HG02970 (cell line): ENCODE data around the gene SLC25A26.

Experiments used
- ATAC-seq: cut with Tn5 transposase; IDR thresholded peaks from one replicate; pipeline ENCODE4 v1.9.1; 2021; ENCODE audit warnings: mild to moderate bottlenecking, moderate library complexity, moderate number of reproducible peaks; ENCODE audit not compliant: unreplicated experiment, low FRiP score

Gene SLC25A26

DNA sequence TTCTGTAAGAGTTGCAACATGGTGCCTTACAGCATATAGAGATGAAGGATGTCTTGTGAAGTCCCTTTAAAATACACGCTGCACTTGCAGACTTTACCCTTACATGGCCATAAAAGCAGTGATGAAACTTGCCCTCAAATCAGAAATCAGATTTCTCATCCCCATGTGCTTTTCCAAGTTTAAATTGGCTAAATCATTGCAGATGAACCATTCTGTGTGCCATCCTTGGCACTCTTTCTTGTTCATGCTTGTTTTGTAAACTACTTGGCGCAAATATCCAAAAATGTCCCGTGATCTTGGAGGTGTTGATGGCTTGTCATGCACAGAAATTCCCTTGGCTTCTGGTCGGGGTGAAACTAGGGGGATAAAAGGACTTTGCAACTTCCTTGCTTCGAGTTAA lies 144.3 kb downstream of the SLC25A26 start:
- ATAC-seq, result no peak

DNA sequence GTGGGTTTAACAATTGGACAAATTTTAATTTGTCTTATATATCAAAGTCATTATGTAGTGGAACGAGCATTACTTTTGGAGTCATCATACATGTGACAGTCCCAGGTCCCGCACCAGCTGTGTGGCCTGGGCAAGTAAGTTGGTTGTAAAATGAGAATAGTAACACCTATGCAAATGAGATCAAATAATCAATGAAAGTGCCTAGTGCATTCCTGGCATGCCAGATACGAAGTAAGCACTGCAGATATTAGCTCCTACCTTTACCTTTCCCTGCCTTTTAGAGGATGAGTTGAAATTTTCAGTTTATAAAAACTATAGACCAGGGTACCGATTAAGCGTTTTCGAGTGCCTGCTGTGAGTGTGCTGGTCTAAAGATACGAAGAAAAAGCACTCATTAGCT lies 145.9 kb downstream of the SLC25A26 start:
- ATAC-seq, result no peak

DNA sequence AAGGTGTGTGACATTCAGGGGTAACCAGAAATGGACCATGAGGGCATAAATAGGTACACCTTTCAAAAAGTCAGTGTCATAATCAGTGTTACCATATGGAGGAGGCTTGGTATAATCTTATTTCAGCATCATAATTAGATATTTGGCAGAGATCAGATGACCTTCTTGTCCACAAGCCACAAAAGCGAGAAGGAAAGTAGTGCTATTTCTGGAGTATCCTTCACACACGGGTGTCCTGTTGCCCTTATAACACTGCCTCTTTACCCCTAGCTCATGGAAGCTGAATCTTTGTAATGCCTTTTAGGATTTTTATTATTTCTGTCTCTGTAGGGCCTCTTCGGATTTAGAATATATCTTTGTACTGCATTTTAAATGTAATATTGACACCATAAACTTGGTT lies 147.2 kb downstream of the SLC25A26 start:
- no peak for ATAC-seq

DNA sequence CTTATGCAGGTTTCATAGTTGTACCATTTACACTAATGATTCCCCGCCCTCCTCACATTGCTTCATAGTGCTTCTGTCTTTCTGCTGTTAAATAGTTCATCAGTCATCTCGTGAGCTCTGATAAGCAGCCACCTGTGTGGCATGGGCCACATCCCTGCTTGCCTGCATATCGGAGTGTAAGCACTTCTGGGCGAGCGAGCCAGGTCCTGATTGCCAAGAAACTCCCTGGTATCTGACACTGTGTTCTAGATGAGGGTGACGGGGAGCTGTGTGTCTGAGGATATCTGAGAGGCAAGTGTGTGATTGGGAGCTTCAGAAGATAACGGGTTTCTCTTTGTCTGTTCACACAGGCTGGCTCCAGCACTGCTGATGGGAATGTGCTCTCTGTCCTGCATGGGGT lies 149.4 kb downstream of the SLC25A26 start:
- ATAC-seq, result no peak

DNA sequence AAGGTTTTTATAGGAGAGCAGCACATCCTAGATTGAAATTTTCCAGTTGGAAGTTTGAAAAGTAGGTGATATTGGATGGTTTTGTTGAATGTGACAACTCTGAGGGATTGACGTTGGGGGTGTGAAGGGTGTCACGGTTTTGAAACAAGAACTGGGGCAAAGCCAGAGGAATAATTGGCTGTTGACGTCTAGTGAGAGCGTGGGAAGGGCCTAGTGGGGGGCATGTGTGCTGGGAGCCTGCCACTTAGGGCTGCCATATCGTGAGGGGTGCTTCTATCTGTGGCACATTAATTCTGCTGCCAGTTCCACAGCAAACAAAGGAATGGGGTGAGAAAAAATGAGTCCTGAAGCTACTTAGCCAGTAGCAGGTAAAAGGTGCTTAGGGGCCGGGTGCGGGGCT lies 150.6 kb downstream of the SLC25A26 start:
- ATAC-seq, result no peak

DNA sequence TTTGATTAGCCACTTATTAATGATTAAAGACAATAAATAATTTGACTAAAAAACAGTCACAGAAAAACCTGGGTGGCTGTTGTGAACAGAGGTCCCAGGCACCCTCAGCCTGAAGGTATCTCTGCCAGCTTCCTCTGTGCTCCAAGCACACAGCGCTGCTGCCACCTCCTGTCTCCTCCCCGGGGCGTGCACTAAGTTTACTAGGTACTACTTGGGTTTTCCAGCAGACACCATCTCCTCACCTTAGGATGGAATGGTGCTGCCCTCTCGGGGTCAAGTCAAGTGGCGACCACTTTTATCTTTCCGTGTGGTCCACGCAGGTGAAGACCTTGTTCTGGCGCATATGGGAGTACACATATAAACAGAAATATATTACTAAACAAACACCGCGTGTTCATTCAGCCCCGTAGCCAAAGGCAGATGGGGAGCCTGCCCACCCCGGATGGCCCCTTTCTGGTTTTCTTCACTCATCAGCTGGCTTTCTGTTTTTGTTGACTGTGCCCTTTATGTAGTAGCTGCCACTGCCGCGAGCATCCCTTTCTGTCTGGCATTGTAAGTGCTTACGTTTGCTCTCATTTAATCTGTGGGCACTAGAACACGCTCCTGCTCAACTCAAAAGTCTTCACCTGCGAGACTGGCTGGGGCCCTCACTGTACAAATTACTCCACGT lies 152.0 kb downstream of the SLC25A26 start:
- ATAC-seq, result no peak

DNA sequence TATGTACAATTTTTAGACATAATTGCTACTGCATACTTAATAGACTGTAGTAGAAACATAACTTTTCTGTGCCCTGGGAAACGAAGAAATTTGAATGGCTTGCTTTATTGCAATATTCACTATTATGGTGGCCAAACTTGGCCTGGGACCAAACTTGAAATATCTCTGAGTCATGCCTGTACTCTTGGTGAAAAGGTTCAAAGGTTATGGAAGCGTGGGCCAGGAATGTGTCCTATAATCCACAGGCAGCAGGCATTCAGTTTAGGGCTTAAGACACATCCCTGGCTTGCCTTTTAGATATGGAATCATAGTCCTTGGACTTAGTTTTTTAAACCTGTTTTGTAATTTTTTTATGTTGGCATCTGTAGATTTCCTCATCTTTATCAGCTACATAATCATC lies 155.8 kb downstream of the SLC25A26 start:
- no peak for ATAC-seq

DNA sequence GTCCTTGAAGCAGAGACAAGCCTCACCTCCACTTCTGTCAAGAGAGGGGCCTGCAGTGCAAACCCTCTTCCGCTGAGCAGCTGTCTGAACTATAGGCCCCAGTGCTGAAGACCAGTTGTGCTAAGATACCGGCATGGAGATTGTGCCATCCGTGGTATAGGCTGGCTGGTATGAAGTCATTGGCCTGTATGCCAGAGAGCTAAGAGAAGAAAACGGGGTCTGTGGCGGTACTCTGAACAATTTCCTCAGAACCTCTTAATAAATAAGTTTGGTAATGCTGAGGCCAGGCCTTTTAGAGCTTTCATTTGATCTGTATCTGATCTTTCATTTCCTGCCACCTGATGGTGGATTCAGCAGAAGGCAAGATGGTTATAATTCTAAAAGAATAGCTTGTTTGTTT lies 157.0 kb downstream of the SLC25A26 start:
- ATAC-seq, result no peak

DNA sequence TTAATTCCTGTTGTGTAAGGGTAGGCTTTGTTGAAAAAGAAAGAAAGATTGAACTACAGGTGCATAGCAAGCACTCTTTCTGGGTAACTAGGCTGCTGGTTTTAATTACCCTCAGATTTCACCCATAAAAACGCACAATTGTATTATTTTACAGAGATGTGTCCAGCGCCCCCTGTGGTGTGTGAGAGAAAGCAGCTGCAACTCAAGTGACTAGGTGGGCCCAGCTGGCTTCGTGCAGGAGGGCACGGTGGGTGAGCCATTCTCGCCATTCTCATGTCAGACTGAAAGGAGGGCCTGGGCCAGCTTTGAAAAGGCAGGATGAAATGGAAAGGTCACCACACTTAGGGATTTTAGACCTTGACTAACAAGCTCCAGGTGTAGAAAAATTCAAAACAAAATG lies 157.5 kb downstream of the SLC25A26 start:
- ATAC-seq, result no peak

DNA sequence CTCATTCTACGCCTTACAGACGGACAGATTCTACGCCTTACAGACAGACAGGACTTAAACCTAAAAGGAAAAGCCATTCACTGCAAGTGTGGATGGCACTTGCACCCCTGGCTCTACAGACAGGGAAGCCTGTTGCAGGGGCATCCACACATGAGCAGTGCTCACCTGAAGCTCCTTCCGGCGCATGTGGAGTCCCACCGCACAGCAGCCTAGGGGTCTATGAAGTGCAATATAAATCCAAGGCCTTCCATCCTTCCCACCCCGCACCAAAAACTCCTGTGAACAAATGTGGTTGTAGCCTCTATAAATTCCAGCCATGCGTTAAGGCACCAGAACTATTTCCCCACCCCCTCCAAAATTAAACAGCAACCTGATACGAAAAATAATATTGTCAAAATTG lies 158.8 kb downstream of the SLC25A26 start:
- ATAC-seq, result no peak

DNA sequence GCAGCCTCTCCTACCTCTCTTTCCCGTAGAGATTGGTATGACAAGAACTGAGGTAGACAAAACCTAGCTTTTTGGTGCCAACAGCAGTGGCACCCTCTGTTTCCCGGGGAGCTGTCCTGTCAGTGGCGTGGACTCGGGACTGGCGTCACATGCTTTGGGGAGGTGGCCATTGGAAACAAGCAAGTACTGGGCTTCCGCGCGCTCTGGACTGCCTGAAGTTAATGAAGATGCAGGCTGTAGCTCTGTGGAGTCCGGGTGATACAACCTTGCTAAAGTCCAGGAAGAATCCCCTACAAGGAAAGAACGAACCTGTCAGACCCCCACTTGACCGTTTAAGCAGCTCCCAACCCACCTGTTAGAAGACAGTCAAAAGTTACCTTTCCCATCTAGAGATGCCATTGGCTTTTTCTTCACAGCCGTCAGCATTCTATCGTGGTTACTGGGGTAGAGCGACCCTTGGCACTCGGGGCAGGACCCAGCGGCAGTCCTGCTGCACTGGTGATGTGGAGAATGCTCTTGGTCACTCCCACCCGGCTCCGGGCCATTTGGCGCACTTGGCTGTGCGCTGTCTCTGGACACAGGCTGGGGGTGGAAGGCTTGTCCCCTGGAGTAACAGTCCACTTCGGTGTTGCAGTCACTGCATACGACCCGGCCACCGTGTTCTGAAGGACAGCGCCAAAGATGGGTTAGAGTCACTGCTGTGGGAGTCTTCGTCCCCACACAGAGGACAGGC lies 159.6 kb downstream of the SLC25A26 start:
- ATAC-seq, result no peak

DNA sequence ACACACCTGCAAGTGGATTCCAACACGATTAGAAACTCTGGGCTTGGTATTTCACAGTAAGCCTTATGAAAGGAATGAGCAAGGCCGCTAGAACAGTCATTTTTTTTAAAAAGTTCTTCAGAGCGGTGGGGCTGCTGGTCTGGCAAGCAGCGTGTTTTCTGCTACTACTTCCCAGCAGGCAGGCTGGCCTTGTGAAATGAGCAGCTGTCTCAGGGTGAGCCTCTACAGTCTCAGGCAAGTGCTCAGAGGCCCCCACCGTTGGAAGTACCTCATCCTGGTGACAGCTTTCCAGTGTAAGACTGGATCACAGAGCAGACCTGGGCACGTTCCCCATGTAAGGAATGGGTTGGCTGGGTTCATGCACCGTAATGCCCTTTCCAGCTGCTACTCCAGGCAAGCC lies 160.8 kb downstream of the SLC25A26 start:
- no peak for ATAC-seq

DNA sequence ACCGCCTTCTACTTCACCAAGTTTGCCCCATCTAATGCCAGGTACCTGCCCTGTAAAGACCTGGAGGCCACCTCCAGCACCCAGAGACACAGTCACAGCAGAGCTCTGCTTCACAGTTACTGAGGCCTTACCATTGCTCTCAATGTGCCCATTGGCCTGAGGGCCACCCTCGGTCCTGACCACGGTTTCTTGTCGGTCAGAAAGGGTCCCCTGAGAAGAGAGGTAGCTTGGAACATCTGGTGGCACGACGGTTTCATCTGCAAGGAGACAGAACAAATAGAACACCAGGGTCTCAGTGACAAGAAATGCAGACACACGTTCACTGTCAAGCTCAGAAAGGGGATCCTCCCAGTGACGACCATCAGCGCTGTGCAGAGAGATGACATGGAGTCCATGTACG lies 161.3 kb downstream of the SLC25A26 start:
- ATAC-seq, result no peak

DNA sequence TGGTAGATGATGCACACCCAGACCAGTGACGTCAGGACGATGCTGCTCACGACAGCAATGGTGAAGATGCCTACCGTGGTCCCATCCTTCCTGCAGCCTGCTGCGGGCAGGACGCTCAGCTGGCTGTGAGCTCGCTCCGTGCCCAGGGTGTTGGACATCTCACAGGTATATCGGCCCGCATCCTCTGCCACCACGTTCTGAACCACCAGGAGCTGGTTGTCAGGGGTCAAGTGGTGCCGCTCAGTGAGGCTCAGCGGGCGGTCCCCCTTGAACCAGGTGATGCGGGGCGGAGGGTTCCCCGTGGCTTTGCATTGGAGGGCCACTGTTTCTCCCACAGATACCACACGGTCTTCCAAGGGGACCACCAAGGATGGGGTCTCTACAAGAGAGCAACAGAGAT lies 162.2 kb downstream of the SLC25A26 start:
- no peak for ATAC-seq

DNA sequence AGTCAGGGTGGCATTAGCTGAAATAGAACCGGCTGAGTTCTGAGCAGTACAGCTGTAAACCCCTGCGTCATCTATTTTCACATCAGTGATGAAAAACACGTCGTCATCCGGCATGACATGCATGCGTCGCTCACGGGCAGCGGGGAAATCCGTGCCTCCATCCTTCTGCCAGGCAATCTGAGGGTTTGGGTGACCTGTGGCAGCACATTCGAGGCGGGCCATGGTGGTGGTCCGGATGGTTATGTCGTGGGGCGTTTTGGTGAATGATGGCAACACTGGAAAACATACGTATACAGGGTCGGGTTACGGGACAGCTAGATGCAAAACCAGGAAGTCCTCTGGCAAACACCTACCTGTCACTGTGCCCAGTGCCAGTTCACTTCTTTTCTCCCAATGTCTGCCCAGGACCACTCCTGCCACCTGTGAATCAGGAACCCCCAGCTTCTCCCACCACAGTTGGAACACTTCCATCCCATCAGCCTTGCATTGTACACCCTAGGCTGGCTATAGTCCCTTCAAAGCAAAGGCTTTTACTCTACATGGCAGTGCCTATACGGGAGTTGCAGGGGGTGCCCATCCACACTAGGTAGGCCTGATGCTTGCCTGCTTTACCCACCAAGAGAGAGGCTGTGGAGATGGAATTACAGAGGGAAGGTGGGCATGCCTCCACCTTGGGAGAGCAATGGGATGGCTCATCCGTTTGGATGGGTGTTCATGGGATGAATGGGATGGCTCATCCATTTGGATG lies 163.4 kb downstream of the SLC25A26 start:
- ATAC-seq, result no peak

DNA sequence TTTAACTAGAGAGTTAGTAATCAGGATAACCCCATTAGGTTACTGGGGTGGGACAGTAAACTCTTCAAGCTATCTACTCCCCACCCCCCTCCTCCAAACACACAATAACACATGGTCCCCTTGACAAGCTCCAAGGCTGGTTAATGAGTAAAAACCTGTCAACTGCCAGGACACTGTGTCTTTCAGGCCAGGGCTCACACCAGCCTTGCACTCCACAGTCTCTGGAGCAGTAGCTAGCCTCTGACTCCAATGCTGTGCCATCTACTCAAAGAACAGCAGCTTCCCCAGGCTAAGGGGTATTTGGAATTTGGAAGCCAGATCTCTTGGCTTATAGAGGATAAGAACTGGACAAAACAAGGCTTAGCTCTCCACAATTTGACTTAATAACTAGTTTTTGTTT lies 164.3 kb downstream of the SLC25A26 start:
- no peak for ATAC-seq

DNA sequence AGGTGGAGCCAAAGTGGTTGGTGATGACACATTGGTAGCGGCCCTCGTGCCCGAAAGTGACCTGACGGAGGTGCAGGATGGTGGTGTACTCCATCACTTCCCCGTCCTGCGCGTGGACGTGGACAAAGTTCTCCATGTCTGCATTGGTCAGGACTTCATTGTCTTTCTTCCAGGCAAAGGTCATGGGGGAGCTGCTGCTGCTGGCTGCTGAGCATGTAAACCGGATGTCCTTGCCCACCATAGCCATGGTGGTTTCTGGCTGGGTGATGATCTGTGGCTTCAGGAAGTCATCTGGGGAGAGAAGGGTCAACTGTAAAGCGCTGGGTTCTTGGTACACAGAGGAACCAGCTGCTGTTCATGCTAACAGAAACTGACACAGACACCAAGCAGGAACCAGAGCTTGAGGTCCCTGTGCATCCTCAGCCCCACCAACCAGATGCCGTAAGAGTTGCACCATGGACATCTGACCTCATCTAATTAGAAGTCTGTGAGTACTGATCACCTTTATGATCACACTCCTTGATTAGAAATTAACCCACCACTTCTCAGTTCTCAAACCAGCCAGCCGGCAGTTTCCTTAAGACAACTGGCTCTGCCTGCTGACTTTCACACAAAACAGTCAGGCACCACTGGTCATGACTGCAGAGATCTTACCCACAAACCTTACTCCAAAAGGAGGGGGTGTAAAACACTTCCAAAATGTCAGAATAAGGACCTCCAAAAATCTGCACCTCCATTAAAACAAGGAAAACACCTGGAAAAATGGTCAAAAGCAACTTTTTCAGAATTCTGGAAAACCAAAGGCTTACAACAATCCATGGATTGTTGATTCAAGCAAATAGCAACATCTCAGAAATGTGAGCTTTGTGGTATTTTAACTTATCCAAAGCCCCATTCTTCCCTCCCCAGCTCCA lies 165.5 kb downstream of the SLC25A26 start:
- peak; percentile 90 for ATAC-seq

DNA sequence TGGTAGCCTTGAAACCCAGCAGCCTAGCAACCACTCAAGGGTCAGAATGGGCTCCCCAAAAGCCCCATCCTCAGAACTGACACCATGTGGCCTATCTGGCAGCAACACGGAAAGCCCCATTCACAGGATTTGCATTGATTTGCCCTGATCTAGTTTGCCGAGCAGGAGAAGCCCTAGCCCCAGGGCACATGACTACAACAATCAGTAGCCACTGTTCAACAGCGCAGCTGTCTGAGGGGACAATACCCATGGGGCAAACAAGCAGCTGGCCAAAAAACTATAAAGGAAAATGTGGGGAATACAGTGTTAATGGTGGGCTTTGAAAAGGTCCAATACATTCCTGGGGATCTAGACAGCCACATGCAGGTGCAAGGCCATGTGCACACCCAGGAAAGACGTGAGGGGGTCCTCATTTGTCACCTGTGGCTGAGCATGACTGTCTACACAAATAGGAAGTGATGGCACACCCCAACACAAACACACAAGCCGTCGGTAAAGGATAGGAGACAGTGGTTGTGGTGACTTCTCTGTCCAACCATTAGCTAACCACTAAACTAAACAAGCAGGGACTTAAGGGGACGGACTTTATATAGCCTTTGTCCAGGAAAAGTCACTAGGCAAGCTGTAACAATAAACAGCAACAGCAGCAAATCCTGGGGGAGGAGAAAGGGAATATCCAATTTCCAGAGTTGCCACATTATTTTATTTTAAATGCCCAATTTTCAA lies 166.3 kb downstream of the SLC25A26 start:
- peak; percentile 37 for ATAC-seq

DNA sequence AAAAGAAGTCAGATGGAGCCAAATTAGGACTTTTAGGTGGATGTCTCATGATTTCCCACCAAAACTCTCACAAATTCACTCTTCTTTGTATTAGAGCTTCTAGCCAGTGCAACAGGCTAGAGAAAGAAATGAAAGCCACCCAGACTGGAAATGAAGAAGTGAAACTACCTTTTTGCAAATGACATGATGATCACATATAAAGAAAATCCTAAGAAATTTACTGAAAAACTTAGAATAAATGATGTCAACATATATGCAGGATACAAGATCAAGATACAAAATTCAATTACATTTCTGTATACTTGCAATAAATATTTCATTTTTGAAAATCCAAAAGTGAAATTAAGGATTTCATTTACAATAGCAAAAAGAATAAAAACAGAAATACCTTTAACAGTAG lies 169.2 kb downstream of the SLC25A26 start:
- ATAC-seq, result no peak

DNA sequence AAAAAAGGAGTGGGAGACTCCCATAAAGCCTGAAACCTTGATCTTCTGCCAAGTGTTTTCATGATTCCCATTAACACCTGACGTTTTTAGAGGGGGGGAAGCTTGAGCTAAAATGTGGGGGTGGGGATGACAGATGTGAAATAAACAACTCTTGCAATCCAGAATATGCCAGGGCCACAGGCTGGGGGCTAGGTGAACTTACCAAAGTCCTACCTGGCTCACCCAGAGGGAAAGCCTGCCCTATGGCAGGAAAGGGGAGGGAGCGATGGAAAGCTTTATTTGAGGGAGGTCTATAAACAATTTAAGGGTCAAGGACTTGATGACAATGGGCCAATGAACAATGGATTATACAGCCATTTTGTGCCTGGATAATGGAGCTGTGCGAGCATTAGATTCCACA lies 171.7 kb downstream of the SLC25A26 start:
- no peak for ATAC-seq
